Activated CD4-positive, alpha-beta T cell treated with anti-CD3 and anti-CD28 coated beads for 48 hours (primary cell): ENCODE results near the gene CDK6.

Experiments
- DNase-seq: peaks from one replicate; pipeline ENCODE4 v3.0.0-alpha.2; 2020

The CDK6 gene

DNA sequence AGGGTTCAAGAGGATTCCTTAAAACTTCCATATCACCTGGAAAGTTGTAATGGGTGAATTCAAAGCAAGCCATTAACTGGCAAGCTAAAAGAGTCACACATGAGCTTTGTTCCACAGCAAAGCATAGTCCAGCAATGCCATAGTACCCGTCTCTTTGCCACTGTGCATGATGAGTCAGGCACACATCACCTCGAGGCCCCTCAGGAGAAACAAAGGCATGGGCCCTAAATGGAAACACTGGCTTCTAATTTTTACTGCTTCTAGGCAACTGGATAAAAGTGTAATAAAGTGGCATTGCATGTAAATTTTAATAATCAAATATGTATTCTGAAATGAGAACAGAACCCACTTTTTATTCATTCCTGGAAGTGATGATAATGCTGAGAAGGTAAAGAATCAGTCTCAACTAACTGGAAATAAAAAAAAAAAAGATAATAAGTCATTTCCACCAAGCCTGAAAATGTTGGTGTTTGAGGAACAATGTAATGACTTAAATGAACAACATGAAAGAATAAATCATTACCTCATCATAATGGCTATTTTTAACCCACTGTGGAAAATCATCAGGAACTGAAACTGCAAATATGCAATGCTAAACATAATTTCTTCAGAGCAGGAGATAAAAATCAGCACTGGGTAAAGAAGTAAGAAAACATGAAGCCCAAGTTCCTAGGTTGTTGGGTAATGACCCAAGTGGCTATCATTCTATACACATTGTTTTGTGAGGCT is 104.9 kb downstream of the CDK6 start:
- peak; percentile 65 for DNase-seq

DNA sequence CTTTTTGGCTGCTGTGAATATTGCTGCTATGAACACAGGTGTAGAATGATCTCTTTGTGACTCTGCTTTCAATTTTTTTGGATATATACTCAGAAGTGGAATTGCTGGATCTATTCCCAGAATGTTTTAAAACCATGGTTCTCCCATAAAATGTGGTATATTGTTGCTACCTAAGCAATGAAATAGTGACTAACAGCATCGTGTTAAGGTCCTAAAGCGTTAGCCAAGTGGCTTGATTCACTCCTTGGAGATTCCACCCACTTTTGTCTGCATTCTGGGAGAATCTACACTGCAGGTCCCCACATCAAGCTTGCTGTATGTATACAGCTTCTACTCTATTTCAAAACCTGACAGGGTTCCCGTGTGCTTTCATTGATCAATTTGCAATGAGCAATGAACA is 105.6 kb downstream of the CDK6 start:
- DNase-seq, result no peak

DNA sequence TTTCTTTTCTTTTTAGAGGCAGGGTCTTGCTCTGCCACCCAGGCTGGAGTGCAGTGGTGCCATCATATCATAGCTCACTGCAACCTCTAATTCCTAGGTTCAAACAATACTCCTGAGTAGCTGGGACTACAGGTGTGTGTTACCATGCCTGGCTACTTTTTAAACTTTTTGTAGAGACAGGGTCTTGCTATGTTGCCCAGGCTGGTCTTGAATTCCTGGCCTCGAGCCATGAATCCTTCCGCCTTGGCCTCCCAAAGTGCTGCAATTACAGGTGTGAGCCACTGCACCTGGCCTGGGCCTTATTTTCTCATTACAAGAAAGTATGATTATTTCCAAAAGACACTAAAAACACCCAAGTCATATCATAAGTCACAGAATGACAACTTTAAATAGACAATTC is 106.6 kb downstream of the CDK6 start:
- DNase-seq, result peak; percentile 48

DNA sequence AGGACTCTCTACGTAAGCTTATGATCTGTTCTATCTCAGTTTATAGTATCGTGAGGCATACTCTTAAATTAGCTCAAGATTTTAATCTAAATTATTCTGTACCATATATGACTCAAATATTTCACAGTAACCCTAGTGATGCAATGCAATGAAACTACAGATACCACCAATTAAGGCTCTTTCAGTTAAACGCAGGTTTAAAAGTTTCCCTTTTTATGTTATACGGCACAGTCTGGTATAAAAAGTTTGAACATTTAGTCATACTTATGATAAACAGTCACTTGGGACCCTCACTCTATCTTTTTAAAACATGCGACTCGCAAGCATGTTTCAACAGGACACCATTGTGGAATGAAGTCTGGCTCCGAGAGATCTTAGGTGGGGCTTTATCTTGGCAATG is 107.2 kb downstream of the CDK6 start:
- no peak for DNase-seq

DNA sequence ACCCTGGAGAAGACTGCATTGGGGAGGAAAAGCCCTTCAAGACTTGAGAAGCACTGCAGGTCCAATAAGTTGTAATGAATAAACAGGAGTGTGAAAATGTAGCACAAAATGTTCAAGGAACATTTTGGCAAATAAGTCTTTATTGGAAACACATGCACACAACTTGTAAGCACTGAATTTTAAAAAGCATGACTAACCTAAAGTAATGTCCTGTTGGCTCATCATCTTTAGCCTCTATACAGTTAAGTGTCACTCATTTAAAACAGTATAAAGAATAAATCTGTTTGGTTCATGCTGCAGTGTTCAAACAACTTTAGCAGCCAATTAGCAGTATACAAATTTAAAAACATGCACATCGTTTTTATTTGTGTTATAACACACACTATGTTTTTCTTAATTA is 108.6 kb downstream of the CDK6 start:
- DNase-seq, result no peak

DNA sequence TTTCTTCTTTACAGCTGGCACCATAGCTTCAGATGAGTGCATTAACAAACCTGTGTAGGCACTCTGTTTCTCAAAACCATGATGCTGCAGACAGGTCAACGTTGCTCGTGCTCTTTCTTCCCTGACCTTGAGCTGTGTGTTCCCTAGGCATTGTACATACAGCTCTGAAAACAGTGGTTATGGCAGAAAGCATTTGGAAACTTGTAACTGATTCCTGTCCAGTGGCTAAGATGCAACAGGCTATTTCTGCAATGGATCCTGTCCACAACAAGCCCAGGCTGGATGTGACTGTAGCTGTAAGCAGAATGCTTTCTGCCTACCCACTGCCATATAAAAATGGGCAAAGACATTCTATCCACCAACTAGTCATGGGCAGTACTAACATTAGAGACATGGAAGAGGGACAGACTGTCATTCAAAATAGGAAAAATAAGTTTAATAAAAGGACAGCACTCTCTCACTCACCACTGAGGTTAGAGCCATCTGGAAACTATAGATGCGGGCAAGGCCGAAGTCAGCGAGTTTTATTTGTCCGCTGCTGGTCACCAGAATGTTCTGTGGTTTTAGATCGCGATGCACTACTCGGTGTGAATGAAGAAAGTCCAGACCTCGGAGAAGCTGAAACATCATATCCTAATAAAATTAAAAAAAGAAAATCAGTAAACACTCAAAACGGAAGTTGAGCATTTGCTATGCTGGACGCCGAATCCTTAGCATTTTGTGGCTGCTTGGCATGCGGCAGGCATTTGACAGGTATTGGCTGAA is 111.0 kb downstream of the CDK6 start:
- no peak for DNase-seq

DNA sequence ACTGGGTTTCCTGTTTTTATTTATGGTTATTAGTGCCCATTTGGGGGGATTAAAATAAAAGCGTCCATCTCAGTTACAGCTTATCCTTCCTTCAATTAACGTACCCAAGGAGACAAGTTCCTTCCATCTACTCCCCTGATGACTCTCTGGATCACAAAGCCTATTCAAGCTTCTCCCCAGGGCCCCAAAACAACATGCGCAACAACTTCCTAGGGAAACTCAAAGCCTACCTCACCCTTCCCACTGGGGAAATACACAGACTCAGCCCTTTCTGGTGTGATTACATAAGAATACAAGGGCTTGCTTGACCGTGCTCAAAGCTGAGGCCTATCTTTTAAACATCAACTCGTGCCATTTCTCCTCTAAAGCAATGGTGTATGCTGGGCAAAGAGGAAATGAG is 112.4 kb downstream of the CDK6 start:
- no peak for DNase-seq

DNA sequence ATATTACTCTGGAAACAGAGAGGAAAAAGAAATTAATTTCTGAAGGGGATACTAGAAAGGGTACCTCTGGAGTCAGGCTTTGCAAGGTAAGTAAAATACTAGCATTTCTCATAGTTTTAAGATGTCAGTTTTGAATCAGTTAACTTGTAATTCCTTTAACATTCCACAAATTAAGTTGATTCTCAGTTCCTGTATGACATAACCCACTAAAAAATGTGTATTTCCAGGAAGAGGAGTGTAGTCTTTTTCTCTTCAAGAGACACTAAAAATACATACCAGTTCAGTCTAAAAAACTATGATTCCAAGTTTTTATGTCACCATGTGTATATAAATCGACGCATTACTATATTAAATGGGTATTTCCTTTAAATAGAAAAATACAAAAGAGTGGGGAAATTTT is 113.2 kb downstream of the CDK6 start:
- no peak for DNase-seq

DNA sequence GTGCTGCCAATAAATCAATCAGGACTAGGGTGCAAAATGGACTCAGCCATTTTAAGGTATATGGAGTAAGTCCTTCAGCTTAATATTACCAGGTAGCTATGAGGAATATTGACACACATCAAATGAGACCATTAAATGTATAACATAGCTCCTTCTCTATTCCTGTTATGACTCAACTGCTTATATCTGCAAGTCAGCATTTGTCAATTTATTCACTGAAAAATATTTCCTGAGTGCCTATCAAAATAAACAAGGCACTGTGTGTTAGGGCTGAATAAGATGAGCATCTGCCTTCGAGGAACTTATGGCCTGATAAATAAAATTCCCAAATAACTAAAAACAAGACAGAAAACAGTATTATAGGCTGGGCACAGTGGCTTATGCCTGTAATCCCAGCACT is 113.8 kb downstream of the CDK6 start:
- no peak for DNase-seq

DNA sequence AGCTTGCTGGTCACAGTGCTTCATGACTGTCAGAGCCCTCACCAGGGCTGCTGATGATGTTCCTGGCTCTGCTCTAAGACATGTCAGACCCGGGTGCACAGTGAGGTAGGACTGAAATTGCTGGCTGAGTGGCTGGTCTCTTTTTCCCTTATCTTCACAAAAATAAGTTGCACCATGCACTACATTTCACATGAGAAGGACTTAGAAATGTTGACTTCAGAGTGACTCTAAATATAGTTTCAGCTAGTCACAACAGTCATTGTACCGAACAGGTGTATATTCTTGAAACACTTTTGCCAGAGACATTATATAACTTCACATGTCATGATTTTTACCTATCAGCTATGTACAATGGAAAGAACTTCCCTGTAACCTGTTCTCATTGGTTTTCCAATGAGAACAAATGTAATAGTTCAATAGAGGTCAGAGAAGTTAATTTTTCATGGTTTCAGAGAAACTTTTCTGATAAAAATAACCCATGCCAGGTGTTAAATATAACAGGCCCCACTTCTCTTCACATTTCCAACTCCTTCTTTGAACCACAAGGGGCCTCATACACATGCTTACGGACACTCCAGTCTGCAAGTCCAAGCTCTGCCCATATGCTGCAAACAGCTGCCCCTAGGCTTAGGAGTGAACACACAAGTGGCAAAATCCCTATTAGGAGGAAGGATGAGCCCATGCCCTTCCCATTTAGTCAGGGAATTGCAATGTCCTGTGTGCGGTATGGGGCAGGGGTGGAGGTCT is 115.6 kb downstream of the CDK6 start:
- no peak for DNase-seq

DNA sequence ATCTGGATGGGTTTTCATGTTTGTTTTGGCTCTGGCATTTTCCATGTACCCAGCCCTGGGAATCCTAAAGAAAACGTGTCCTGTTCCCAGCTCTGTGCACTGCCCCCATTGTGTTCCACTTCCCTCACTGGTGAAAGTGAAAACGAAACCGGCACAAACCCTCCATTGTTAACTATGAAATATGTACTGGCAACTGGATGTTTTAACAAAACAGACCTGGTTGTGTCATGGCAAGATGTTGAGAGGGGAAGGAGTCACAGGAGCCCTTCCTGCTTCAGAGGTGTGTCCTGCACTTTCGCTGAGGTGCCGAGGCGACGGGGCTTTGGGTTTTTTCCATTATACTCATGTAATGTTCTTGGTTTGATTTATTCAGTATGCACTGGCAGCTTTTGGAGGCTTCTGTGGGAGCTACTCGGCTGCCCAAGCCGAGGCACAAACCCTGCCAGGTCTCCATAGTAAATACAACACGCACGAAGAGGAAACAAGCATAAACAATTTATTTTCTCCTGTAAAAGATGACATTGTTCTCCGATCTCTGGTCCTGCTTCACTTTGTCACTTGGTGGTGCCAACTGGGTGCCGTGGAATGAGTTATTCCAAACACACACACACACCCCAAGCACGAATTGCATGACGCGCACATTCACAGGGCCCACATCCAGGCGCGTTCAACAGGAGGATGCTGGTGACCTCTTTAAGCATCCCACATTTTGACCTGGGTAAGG is 118.2 kb downstream of the CDK6 start:
- DNase-seq, result peak; percentile 79

DNA sequence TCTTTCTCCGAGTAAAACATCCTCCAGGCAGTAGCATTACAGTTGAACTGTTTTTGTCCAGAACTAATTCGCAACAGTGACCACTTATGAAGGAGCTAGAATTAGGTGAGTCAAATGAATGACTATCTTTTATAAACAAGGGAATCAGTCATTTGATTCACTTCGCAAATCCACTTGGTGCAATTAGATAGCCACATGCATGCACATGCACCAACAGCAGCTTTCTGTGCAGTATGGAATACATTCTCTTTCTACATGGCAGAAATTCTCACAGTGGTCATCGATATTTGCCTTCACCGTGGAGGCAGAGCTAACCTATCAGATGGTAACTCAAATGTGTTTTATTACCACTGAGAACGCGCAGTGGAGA is 118.8 kb downstream of the CDK6 start:
- DNase-seq, result no peak

DNA sequence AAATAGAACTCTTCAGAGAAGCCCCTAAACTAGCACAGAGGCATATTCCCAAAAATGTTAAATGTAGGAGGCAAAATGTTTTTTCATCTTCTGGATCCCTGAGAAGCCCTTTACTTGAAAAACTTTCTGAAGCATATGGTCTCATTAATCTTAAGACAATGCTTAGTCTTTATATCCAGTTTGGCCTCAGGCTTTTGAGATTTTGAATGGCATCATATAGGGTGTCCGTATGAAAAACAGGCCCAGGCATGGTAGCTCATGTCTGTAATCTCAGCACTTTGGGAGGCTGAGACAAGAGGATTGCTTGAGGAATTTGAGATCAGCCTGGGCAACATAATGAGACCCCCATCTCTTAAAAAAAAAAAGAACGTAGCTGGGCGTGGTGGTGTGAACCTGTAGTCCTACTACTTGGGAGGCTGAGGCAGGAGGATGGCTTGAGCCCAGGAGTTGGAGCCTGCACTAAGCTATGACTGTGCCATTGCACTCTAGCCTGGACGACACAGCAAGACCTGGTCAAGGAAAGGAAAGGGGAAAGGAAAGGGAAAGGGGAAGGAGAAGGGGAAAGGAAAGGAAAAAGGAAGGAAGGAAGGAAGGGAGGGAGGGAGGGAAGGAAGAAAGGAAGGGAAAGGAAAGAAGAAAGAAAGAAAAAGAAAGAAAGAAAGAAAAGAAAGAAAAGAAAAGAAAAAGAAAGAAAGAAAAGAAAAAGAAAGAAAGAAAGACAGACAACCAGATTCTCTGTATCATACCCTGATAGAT is 119.4 kb downstream of the CDK6 start:
- no peak for DNase-seq

DNA sequence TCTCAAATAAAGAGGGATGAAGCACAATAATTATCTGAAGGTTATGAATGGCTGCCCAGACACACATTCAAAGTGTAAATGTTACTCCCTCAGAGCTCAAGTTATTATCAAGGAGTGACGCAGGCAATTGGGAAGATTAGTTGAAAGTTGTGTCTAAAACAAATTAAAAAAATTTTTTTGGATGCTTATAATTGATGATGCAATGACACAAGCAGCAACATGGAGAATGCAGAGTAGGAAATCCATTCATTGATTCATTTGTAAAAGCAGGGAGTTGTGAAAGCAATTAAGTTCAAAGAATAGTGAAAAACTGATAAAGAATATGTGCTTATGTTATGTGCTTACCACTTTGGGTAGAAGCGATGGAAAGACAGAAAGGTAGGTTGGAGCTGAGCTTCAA is 120.4 kb downstream of the CDK6 start:
- DNase-seq, result no peak

DNA sequence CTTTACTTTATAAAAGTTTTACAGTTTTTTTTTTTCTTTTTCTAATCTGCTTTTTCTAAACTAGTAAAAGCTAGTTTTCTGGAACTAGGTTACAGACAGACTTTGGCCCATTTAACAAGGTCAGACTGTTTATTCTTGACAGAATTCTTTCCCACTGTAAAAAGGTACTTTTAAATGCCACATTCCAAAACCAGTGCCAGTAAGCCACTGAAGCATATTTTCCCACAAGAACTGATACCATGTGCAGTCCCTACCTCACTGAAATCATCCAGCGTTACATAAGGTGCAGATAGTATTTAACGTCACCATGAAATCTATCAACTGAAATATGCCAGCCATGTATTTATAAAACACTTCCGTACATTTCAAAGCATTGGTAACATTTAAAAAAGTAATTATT is 121.6 kb downstream of the CDK6 start:
- DNase-seq, result no peak

DNA sequence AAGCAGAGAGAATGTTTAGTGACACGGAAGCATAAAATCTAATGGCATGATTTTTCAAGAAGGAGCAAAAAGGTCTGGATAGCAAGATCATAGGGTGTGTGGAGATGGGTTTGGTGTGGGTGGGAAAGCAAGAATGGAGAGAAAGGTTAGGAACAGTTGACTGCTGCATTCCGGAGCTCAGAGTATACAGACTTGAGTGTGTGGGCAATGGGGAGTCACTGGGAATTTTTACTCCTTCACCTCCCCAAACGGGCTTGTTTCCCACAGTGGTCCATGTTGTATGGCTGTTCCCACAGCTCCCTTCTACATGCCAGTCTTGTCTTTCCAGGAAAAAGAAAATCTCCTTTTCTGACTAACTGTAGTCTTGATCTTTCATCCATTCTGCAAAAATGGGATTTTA is 122.1 kb downstream of the CDK6 start:
- DNase-seq, result no peak

DNA sequence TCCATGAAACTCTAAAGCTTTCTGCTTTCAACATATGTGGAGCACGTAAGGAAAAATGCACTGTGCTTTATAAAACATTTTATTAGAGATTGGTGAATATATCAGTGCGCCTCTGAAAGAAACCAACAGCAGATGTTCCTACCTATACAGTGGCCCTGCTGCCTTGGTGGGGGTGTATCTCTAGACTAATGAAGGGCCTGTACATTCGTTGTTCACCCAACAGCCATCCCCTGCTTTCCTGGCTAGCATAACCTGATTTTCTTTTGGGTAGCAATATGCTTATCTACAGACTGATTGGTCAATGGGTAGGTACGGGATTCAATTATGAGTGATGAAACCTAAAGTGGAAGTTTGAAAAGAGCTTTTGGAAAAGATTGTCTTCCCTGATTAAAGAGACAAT is 126.5 kb downstream of the CDK6 start:
- no peak for DNase-seq

DNA sequence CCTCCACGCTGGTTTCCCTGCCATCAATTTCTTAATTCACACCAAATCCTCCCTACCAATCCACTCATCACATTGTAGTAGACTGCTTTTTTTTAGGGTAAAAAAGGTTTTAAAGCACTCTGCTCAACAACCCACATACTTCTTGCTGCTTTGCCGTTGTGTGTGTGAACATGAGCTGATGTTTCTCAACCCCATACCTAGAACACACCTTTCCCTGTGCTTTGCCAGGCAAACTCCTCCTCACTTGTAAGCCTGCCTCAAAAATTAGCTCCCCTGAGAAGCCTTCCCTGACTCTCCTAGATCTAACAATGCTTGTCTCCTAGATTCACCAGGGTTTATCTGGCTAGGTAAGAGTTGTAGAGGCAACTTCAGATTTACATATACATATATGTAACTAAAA is 127.2 kb downstream of the CDK6 start:
- DNase-seq, result no peak

DNA sequence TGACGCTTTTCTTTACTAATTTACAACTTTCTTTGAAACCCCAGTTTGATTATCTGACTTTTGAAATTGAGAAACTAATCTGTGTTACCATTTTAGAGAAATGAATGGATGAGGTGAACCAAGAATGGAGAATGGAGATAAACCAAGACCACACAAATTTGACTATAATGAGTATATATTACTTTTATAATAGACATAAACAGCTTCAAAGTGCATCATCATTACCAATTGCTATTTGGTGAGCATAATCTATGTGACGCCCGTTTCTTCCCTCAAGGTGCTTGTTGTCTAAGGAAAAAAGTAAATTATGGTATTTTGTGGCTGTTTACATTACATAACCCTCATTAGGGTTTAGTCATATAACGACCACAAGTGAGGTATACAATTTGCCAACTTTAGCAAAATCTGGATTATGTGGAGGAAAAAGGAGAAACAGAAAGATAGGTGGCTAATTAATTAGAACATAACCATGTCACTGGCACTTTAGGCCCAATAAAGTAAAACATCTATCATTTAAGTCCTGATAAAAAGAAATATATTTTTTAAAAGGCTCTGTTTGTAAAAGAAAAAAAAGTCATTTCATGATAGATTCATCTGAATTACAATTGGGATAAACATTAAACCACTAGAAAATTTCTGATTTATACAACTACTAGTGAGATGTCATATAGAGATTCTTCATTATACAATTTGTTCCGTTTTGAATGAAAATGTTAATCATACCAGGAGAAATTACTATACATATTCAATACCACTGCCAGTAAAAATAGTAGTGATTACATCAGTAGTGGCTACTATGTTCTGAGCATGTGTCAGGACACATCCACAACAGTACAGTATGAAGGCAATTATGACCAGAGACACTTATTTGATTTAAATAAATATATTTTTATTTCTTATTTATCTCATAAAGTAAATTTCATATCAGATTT is 128.0 kb downstream of the CDK6 start:
- no peak for DNase-seq

DNA sequence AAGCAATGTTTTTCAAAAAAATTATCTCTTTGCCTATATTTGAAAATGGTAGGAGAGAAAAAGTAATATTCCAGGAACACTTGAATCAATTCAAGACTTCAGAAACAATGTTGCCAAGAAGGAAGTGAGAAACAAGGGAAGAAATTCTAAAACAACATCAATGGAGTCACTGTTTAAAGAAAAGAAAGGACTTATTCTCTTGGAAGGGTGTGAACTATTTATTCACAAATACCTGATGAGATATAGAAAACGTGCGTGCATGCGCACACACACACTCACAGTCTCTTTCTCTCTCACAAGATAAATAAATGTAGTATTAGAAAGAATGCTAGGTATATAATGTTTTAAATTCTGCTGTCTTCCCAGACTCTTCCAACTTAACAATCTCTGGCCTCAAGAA is 128.9 kb downstream of the CDK6 start:
- no peak for DNase-seq

DNA sequence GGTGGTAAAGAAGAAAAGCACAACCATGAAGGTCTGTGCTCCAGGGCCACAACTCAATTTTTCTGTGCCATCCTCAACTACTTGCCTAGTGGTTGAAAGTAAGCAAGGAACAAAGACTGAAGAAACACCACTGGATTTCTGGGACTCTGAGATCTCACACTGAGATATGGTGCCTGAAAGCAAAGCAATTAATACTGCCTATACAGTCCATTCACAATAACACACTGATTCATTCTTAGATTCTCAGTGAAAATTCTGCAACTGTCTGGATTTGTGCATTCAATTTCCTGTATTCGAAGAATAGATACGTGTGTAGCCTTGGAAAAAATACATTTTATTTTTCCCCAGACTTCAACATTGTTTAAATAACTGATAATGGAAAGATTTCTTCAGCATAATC is 129.8 kb downstream of the CDK6 start:
- DNase-seq, result no peak

DNA sequence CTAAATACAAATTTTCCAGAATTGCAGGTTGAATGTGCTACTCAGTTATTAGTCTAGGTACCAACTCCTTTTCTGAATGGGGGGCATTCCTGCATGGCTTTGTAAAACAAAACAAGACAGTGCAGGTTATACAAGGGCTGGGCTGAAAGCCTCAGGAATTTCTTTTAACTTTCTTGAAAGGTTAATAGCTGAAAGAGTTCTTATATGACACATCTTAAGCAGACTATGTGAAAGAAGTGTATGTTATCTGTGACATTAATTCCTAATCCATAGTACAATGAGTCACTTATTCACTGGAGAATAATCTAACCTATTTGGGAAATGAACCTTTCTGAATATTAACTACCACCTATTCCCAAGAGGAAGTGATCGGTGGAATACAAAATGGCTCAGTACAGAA is 130.5 kb downstream of the CDK6 start:
- no peak for DNase-seq
